Measurements from ENCODE around the gene THSD7A.

The THSD7A gene

GRCh38 chr7:11516328-11516727 lies 315.7 kb downstream of the THSD7A start:
- Histone ChIP-seq H2AFZ (ENCODE audit: low read depth, low read length) (no peak overlapping the region), H3K27ac (ENCODE audit: low read length) (no peak overlapping the region), H3K9me3 (ENCODE audit: insufficient read depth, low read length) (no peaks in the 10 kb centered on the region), H3K79me2 (ENCODE audit: low read length) (no peaks in the 10 kb centered on the region), H3K9ac (ENCODE audit: low read length) (no peak overlapping the region), H4K20me1 (ENCODE audit: insufficient read depth, low read length) (no peaks in the 10 kb centered on the region), H3K36me3 (replicated peaks; ENCODE audit: low read depth, low read length) (no peaks in the 10 kb centered on the region), H3K4me2 (ENCODE audit: low read length) (no peak overlapping the region), H3K4me3 (ENCODE audit: low read length) (no peak overlapping the region), H3K4me1 (ENCODE audit: low read length) (no peaks in the 10 kb centered on the region), H3K27me3 (ENCODE audit: low read depth, low read length) (no peaks in the 10 kb centered on the region)
- TF ChIP-seq EZH2phosphoT487 (IDR thresholded peaks at IDR 0.05; ENCODE audit: low read depth) = no peak
- TF ChIP-seq, protein P1, sequence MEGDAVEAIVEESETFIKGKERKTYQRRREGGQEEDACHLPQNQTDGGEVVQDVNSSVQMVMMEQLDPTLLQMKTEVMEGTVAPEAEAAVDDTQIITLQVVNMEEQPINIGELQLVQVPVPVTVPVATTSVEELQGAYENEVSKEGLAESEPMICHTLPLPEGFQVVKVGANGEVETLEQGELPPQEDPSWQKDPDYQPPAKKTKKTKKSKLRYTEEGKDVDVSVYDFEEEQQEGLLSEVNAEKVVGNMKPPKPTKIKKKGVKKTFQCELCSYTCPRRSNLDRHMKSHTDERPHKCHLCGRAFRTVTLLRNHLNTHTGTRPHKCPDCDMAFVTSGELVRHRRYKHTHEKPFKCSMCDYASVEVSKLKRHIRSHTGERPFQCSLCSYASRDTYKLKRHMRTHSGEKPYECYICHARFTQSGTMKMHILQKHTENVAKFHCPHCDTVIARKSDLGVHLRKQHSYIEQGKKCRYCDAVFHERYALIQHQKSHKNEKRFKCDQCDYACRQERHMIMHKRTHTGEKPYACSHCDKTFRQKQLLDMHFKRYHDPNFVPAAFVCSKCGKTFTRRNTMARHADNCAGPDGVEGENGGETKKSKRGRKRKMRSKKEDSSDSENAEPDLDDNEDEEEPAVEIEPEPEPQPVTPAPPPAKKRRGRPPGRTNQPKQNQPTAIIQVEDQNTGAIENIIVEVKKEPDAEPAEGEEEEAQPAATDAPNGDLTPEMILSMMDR (IDR thresholded peaks at IDR 0.05; ENCODE audit: low read depth, low read length) = no peak

GRCh38 chr7:11513460-11513859 lies 318.5 kb downstream of the THSD7A start:
- Histone ChIP-seq H3K79me2 (ENCODE audit: low read length) (no peaks in the 10 kb centered on the region), H3K4me1 (ENCODE audit: low read length) (no peaks in the 10 kb centered on the region), H3K36me3 (replicated peaks; ENCODE audit: low read depth, low read length) (no peaks in the 10 kb centered on the region), H4K20me1 (ENCODE audit: insufficient read depth, low read length) (no peaks in the 10 kb centered on the region), H3K4me2 (ENCODE audit: low read length) (no peak overlapping the region), H3K27me3 (ENCODE audit: low read depth, low read length) (no peaks in the 10 kb centered on the region), H2AFZ (ENCODE audit: low read depth, low read length) (no peak overlapping the region), H3K9ac (ENCODE audit: low read length) (no peak overlapping the region), H3K9me3 (ENCODE audit: insufficient read depth, low read length) (no peaks in the 10 kb centered on the region), H3K27ac (ENCODE audit: low read length) (no peak overlapping the region), H3K4me3 (ENCODE audit: low read length) (no peak overlapping the region)
- no peak for TF ChIP-seq EZH2phosphoT487 (IDR thresholded peaks at IDR 0.05; ENCODE audit: low read depth)
- TF ChIP-seq, protein P1 (IDR thresholded peaks at IDR 0.05; ENCODE audit: low read depth, low read length) = no peak

DNA sequence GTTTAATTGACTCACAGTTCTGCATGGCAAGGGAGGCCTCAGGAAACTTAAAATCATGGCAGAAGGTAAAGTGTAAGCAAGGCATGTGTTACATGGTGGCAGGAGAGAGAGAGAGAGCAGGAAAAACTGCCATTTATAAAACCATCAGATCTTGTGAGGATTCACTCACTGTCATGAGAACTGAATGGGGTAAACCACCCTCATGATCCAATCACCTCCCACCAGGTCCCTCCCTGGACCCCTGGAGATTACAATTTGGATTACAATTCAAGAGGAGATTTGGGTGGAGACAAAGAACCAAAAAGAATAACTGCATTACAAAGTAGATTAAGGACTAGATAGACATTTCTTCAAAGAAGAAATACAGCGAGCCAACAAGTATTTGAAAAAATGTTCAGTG lies 324.1 kb downstream of the THSD7A start:
- H3K4me2 ChIP-seq (ENCODE audit: low read length) = no peak overlapping the region
- TF ChIP-seq EZH2phosphoT487 (IDR thresholded peaks at IDR 0.05; ENCODE audit: low read depth) = no peak
- TF ChIP-seq, protein P1 (IDR thresholded peaks at IDR 0.05; ENCODE audit: low read depth, low read length) = no peak
- no peak overlapping the region for H2AFZ ChIP-seq (ENCODE audit: low read depth, low read length)
- no peak overlapping the region for H3K27ac ChIP-seq (ENCODE audit: low read length)
- no peaks in the 10 kb centered on the region for H3K9me3 ChIP-seq (ENCODE audit: insufficient read depth, low read length)
- no peak overlapping the region for H3K4me3 ChIP-seq (ENCODE audit: low read length)
- H3K79me2 ChIP-seq (ENCODE audit: low read length) = no peaks in the 10 kb centered on the region
- no peaks in the 10 kb centered on the region for H3K36me3 ChIP-seq (replicated peaks; ENCODE audit: low read depth, low read length)
- H4K20me1 ChIP-seq (ENCODE audit: insufficient read depth, low read length) = no peaks in the 10 kb centered on the region
- no peak overlapping the region for H3K9ac ChIP-seq (ENCODE audit: low read length)
- no peaks in the 10 kb centered on the region for H3K27me3 ChIP-seq (ENCODE audit: low read depth, low read length)
- H3K4me1 ChIP-seq (ENCODE audit: low read length) = no peaks in the 10 kb centered on the region

GRCh38 chr7:11506417-11506816 lies 325.6 kb downstream of the THSD7A start:
- no peaks in the 10 kb centered on the region for H3K27me3 ChIP-seq (ENCODE audit: low read depth, low read length)
- no peaks in the 10 kb centered on the region for H3K79me2 ChIP-seq (ENCODE audit: low read length)
- no peak overlapping the region for H3K27ac ChIP-seq (ENCODE audit: low read length)
- no peaks in the 10 kb centered on the region for H3K9me3 ChIP-seq (ENCODE audit: insufficient read depth, low read length)
- H3K4me1 ChIP-seq (ENCODE audit: low read length) = no peaks in the 10 kb centered on the region
- H3K36me3 ChIP-seq (replicated peaks; ENCODE audit: low read depth, low read length) = no peaks in the 10 kb centered on the region
- H3K9ac ChIP-seq (ENCODE audit: low read length) = no peak overlapping the region
- no peak for TF ChIP-seq EZH2phosphoT487 (IDR thresholded peaks at IDR 0.05; ENCODE audit: low read depth)
- TF ChIP-seq, protein P1 (IDR thresholded peaks at IDR 0.05; ENCODE audit: low read depth, low read length) = no peak
- no peak overlapping the region for H2AFZ ChIP-seq (ENCODE audit: low read depth, low read length)
- H3K4me2 ChIP-seq (ENCODE audit: low read length) = no peak overlapping the region
- H4K20me1 ChIP-seq (ENCODE audit: insufficient read depth, low read length) = no peaks in the 10 kb centered on the region
- H3K4me3 ChIP-seq (ENCODE audit: low read length) = no peak overlapping the region
